HG02610 (cell line): Measurements from ENCODE around the gene NBEA.

Experiments
- ATAC-seq: cut with Tn5 transposase; IDR thresholded peaks from one replicate; pipeline ENCODE4 v1.9.1; 2021; ENCODE audit warnings: mild to moderate bottlenecking, moderate library complexity; ENCODE audit not compliant: unreplicated experiment

NBEA gene

DNA sequence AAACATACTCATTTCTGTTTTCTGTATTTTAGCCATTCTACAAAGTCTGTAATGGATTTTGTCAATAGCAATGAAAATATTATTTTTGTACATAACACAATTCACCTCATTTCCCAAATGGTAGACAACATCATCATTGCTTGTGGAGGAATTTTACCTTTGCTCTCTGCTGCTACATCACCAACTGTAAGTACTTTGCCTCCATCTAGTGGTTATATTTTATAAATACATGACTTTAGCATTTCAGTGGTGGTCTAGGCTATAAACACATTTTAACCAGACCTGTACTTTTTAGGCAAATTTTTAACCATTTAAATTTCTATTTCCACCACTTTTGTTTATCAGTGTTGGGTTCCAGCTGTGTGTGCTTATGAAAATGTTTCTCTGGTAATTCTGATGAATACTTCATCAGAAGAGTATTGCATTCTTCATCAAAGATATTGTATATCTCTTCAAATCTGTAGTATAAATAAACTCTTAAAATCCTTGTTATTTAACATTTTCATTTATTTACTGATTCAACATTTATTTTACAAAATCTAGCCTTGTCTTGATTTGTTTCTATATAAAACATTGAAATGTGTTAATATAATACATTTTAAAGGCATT lies 222.4 kb downstream of the NBEA start:
- ATAC-seq = peak; percentile 67

DNA sequence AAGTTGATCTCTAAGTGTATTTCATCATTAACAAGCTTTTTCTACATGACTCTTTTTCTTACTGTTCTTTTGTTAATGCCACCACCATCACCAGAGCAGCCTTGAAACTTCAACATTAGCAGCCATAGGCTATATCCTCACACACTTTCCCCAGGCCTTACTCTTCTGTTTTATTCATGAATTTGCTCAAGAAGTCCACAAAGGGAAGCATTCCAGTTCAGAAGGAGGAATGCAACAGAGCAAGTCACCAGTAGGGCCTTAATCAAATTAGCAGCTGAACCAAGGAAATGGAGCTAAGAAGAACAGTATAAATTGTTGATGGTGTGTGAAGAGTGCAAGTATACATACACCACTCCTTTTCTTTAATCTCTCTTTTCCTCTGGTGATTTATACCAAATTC lies 223.1 kb downstream of the NBEA start:
- no peak for ATAC-seq

DNA sequence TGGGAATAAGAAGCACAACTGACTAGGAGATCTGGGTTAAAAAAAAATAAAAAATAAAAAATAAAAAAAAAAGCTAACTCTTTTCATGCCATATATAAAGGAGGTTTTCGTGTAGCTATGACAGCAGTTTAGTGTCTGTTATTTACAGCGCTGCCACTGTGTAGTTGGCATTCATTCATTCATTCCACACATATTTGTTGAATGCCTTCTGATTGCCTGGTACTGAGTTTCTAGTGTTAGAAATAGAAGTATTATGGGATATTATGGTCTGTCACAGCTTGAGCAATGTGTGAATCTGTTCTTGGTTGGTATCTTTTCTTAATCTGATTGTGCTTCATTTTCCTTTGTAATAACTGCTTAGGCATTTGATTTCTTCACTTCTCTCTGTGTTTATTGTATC lies 237.4 kb downstream of the NBEA start:
- no peak for ATAC-seq

DNA sequence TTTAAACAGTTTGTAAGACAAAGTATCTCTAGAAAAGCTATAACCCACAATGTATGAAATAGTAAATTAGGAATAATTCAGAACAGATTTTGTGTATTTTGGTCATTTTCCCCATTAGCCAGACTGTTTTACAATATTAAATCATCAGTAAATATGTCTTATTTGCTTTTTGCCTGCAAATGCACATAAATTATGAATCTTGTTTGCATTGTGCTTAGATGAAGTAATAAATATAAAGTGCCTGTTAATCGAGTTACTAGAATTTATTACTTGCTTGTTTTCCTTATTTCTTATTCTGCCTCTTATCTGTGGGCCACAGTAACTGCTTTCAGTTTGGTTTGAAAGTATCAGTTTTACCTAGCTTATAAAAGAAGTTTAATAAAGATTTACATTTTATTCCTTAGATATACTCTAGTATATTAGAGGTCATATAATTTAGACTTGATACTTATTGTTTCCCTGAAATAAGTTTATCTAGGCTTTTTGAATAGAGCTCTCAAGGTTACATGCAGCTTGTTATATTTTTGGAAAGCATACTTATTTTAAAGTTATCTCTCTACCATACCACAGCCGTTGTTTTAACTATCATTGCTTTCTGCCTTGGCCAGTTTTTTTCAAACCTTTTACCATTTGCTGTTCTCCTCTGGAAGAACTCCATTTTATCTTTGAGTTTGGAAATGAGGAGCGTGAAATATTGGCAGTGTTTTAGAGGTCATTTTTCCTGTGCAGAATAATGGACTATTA lies 238.0 kb downstream of the NBEA start:
- no peak for ATAC-seq

DNA sequence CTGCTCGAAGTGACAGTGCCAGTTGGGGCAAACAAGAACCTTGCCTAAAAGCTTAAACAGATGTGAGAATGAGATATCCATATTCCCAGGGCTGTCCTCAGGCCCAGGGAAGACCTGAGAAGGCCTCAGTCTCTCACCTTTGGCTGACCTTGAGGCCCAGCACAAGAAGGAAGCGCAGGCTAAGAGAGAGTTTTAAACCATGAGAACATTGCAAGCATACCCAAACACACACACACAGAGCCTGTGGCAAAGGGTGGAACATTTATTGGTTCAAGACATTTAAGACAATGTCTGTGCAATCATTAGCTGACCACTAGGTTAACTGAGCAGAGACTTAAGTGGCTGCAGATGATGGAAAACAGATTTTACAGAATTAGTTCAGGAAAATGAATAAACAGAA lies 248.2 kb downstream of the NBEA start:
- ATAC-seq = no peak

DNA sequence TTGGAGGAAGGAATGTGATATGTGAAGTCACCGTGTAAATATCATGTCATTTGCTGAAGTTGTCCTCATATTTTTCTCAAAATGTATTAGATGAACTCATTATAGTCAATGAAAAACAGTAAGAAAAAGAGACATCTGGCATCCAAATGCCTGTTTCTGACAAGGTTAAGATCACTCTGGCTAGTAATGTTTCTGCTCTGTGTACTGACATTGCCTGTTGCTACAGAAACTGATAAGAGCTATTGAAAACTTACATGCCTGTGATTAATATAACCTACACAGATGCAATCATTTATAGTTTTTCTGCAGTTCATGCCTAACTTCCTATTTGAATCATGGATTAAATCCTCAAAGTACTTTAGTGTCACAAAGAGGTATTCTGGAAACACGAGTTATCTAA lies 249.8 kb downstream of the NBEA start:
- no peak for ATAC-seq

DNA sequence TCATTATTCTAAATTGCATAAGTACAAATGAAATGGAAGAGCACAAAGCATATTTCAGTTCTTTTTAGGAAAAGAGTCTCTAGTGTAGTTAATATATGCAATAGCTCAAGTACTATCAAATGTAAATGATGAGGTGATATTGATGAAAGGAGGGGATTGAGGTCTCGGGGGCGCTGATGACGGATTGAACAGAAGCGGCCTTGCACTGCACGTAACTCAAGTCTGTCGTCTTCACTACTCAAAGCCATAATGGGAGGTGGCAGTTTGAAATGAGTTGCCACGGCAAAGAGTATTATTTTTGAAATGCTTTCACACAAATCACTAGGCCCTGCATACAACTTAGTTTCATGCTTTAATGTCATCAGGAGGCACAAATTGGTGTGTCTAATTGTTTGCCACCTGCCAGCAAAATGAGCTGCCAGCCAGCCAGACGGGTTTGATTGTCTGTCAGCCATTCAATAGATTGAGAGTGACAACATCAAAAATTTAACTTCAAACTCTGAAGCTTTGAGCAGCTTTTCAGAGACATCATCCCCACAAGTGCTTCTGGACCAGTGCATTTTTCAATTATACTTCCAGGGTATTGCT lies 256.6 kb downstream of the NBEA start:
- ATAC-seq = no peak

DNA sequence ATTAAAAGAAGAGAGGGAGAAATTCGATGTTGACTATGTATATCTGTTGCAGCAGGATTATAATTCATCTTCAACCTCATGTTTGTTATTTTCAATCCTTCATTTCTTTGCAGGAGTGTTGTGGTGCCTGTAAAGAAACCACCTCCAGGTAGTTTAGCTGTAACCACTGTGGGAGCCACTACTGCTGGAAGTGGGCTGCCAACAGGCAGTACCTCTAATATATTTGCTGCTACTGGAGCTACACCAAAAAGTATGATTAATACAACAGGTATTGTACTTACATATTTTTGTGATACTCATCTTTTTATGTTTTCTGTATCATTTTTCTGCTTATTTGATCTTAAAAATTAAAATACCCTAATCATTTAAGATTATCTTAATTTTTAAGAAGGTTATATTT lies 266.5 kb downstream of the NBEA start:
- ATAC-seq = no peak

DNA sequence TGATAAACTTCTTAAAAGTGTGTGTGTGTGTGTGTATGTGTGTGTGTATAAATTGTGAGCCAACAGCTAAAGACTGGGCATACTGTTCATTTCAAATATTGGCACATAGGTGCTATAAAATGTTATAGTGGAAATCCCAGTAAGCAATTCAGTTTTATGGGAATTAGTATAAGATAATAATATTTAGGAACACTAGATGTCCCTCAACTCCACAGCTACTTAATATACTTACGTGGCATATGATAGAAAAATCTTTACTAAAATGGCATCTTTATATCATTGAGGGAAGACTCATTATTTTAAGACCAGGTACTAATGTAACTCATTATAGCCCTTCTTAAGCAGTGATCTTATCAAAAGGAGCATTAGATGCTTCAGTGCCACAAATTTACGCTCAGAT lies 268.2 kb downstream of the NBEA start:
- ATAC-seq = no peak

DNA sequence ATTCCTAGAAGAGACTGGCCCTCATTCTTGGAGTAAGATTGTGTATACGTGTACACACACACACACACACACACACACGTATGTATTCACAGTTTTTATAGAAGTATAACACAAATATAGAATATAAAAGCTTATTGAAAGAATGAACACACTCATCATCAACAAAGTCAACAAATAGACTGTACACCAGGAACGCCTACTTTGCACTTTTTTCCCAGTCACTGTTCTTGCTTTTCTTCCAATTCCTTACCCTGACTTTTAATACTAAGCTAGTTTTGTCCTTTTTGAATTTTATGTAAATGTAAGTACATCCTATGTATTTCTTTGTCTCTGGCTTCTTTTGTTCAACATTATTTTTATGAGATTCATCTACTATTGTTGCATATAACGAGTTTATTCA lies 269.9 kb downstream of the NBEA start:
- no peak for ATAC-seq

DNA sequence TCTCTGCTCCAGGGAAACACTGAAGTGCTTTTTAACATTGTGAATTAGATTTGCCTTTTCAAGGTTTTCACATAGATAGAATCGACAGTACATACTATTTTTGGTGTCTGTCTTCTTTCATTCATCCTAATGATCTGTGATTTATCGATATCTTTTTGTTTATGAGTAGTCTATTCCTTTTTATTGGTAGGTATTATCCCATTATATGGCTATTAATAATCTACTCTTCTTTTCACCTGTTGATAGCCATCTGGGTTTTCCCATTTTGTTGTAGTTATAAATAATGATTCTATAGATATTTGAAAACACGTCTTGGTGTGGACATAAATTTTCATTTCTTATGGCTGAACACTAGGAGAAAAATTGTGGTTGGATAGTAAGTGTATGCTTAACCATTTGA lies 271.8 kb downstream of the NBEA start:
- no peak for ATAC-seq

DNA sequence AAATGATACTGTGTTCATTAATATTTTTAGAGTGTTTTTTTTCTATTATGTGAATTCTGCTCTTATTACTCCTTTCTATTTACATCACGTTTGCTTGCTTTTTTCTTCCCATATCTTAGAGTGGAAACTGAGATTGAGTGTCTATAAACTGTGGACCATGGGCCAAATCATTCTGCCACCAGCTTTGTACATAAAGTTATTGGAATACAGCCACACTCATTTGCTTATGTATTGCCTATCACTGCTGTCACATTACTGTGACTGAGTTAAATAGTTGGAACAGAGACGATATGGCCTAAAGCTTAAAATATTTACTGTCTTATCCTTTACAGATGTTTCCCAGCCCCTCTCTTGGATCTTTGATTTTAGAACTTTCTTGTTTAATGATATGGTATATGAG lies 274.1 kb downstream of the NBEA start:
- no peak for ATAC-seq

DNA sequence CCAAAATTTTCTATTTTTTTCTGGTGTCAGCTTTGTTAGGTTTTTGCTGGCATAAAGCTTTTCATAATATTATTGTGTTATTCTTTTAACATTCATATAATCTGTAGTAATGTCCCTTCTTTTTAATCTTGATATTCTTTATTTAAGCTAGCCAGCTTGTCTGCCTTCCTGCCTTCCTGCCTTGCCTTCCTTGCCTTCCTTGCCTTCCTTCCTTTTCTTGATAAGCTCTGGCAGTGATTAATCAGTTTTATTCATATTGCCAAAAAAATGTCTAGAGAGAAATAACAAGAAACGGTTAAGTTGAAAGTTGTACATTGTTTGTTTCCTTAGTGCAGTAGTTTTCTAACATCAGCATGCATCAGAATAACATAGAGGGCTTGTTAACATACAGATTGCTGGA lies 277.0 kb downstream of the NBEA start:
- no peak for ATAC-seq

DNA sequence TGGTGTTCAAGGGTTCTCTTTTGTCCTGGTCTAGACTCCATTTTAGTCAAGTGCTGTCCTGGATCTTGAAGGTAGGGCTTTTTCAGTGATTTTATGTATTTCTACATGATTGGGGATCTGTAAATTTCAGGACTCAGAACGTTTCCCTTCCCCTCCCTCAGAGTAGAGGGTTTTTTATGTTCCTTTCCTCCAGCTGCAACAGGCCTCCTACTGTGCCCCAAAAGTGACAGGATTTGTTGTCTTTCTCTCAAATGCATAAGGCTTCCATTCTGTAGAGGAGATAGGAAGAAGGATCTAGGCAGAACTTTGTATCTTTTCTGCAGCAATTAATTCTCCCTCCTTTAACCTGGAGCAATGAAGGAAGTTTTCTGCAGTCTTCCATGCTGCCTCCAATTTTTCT lies 283.1 kb downstream of the NBEA start:
- no peak for ATAC-seq

DNA sequence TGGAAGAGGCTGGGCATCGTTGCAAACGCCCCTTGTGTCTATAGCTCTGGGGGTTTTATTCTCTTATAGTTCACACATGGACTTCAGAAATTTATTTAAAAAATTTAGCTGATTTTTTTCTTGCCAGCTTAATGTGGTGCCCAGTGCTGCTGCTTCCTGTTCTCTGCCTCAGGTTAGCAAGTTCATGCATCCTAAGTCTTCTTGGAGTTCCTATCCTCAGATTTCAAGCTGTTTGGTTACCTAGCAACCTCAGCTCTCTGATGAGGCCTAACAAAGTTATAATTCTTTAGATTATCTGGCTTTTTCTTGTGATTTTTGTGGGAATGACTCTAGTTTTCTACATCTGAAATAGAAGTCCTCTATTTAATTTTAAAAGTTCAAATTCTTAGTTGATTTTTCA lies 283.5 kb downstream of the NBEA start:
- ATAC-seq = no peak

DNA sequence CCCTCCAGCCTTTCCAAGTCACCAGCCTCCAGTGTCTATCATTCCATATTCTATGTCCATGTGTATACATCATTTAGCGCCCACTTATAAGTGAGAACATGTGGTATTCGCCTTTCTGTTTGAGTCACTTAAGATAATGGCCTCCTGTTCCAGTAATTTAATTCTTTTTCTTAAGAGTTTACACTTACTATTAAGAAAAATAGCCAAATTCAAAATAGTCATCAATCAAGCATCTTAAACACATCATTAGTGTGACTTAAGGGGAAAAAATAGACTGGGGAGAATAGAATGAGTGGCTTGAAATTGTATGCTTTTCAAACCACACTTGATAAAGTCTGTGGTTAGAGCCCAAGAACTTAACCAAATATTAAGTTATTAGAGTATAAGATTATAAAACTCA lies 286.5 kb downstream of the NBEA start:
- ATAC-seq = no peak

DNA sequence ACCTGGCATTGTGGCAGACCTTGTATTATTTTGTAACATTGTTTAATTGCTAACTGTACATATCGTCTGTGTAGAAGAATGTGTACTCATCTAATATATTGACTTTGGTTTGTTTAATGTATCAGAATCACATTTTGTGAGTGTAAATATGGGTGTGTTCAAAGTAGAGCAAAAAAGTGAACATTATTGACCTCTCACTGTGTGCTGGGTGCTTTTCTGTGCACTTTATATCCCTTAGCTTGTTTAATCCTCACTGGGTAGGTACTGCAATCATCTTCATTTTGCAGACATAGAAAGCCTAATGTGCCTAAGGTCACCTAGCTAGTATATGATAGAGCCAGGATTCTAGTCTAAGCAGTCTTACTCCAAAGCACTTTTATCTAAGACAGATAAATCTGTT lies 289.4 kb downstream of the NBEA start:
- ATAC-seq = no peak

DNA sequence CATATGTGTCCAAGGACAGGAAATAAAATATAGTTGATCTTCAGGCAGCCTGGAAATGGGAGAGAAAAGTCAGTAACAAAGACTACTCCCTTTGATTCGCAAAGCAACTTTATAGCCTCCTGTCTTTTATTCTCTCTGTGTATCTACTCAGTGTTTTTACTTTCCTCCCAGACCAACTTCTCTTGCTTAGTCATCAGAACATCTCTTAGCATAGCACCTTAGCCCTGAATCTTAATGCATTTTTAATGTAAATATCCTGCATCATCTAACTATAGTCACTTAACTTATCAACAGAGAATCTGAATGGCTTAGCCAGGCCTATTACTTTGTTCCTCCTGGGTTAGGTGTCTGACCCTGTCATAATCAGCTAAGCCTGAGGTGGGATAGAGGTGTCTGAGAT lies 296.2 kb downstream of the NBEA start:
- ATAC-seq = no peak

DNA sequence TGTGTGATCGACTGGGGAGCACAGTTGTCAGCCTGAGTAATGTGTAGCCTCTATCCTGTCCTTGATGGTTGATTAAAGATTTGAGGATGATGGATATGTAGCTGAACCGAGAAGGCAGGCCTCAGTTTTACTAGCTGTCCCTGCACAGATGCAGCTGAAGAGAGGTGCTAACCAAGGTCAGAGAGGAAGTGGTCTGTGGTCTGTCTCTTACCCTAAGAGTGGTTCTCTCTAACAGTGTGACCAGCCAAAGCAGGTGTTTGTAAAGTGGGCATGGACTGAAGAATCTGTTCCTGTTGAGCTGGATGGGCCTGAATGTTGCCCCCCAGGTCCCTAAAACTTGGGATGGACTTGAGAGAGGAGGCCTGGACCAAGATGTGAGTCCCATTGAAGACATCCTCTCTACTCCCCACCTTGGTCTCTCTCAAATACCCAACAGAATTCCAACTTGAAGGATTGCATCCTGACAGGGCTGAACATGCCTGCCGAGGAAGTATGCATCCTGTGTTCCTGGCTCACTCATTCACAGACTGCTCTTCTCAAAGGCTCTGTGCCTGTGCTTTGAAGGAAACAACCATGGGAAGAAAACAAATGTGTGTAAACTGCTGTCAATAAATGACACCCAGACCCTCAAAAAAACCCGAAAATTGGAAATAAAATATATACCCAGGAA lies 310.6 kb downstream of the NBEA start:
- ATAC-seq = peak; percentile 69

DNA sequence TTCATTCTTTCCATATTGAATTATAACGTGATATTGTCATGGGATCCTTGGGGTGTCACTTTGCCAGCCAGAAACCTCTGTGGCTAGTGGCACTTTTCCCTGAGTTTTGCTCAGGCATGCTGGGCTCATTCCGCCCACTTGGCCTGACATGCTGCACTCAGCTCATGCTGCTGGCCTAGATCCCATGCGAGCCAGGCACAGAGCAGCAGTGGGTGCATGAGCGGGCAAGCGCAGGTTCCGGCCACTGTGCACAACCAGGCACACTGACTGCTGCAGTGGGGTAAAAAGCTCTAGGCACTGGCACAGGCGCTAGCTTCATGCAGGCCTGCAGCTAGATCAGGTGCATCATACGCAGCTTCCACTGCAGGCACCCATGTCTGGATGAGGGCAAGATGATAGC lies 313.2 kb downstream of the NBEA start:
- no peak for ATAC-seq

DNA sequence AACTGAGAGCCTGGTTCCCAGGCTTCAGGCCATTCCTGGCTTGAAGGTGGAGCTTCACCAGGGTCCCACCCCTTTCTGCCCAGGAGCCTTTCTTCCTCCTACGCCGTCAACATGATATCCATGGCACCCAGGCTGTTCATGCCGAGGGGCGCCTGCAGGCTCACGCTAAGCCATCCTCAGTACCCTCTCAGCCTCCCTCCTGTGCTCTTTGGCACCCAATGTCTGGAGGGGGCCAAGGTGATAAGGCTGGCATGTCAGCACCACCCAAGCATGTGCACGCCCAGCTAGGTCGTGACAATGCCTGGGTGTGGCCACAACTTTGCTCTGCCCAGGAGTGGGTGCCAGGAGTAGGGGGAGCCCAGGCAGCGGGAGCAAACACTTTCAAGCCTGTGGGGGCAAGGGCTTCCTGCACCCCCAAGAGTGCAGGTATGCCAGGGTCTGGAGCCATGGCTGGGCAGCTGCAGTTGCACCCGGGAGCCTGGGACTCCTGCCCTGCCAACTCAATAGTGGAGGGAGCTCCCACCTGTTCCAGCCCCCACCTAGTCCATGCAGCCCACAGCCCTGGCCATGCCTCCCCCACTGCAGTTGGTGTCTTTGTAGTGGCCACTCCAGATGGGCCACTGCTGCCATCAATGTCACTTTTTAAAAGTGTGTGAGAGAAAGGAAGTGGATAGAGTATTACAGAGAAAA lies 314.5 kb downstream of the NBEA start:
- ATAC-seq = no peak
